Measurements from ENCODE around the gene PPP4R3B. TPM values are rescaled to one million over a fixed set of nuclear protein-coding genes. Genes with fewer than 3 reads are reported as not detected.

The PPP4R3B gene
- total and polyA plus RNA-seq, 4 donors, result 17.4 to 57.7 (median 30.9) TPM

DNA sequence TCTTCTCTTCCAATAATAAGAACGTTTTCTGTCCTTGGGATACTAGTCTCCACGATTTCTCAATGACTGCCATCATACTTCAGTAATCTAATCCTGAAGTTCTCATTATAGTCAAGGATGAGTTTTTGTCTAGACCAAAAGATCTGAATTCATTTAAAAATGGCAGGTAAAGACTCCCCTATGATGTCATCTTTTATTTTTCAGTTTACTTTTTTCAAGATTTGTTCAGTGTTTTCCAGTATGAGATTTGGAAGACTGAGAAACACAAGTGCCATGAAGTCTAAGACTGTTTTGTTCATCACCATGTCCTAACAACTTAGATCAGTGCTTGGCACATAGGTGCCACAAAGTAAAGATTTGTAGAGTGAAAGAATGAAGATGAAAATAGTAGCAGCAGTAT, 35.8 kb upstream of the PPP4R3B start:
- Histone ChIP-seq H3K27me3 (ENCODE audit: control insufficient read depth in 4 of 4, insufficient read depth in 4 of 4, low read length in 3 of 4) (no peaks in the 10 kb centered on the region), H3K9ac (ENCODE audit: low read depth in 1 of 2, low read length in 2 of 2) (no peak overlapping the region), H3K27ac (ENCODE audit: low read depth in 1 of 2, low read length in 2 of 2) (no peak overlapping the region), H3K4me3 (ENCODE audit: low read depth in 1 of 3, low read length in 3 of 3) (no peak overlapping the region), H3K36me3 (ENCODE audit: control insufficient read depth in 4 of 4, insufficient read depth in 3 of 4, low read depth in 1 of 4, low read length in 3 of 4) (peaks cover 6 to 23% (median 20%) of the 10 kb centered on the region in 4 donors), H3K9me3 (ENCODE audit: control insufficient read depth in 4 of 4, low read length in 3 of 4) (no peaks in the 10 kb centered on the region), H3K4me1 (ENCODE audit: control insufficient read depth in 4 of 4, insufficient read depth in 4 of 4, low read length in 3 of 4) (no peaks in the 10 kb centered on the region)
- no peak for DNase-seq (ENCODE audit: low spot score)
- WGBS, result 98% methylated on average over 2 of the region's 2 CpGs
- no peak for TF ChIP-seq NR2F2 (IDR thresholded peaks at IDR 0.05)
- no peak for TF ChIP-seq RXRA (IDR thresholded peaks at IDR 0.05)
- TF ChIP-seq, protein P1, sequence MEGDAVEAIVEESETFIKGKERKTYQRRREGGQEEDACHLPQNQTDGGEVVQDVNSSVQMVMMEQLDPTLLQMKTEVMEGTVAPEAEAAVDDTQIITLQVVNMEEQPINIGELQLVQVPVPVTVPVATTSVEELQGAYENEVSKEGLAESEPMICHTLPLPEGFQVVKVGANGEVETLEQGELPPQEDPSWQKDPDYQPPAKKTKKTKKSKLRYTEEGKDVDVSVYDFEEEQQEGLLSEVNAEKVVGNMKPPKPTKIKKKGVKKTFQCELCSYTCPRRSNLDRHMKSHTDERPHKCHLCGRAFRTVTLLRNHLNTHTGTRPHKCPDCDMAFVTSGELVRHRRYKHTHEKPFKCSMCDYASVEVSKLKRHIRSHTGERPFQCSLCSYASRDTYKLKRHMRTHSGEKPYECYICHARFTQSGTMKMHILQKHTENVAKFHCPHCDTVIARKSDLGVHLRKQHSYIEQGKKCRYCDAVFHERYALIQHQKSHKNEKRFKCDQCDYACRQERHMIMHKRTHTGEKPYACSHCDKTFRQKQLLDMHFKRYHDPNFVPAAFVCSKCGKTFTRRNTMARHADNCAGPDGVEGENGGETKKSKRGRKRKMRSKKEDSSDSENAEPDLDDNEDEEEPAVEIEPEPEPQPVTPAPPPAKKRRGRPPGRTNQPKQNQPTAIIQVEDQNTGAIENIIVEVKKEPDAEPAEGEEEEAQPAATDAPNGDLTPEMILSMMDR (IDR thresholded peaks at IDR 0.05; ENCODE audit: low read depth, low read length, missing input control), result no peak

DNA sequence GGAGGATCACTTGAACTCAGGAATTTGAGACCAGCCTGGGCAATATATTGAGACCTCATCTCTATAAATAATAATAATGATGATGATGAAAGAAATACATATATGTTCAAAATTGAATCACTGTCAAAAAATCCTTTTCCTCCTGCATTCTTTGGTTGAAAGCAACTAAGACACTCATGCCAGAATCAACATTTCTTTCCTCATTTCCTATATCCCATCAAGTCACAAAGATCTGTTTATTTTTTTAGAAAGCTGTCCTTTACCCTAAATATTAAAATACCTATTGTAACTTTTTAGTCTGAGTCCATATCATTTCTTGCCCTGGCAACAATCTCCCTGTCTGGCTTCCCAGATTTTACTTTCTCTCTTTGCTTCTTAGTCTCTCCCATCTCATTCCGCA, 31.8 kb upstream of the PPP4R3B start:
- Histone ChIP-seq H3K9ac (ENCODE audit: low read depth in 1 of 2, low read length in 2 of 2) (no peak overlapping the region), H3K4me3 (ENCODE audit: low read depth in 1 of 3, low read length in 3 of 3) (no peak overlapping the region), H3K36me3 (ENCODE audit: control insufficient read depth in 4 of 4, insufficient read depth in 3 of 4, low read depth in 1 of 4, low read length in 3 of 4) (peaks cover 6 to 16% (median 14%) of the 10 kb centered on the region in 4 donors), H3K4me1 (ENCODE audit: control insufficient read depth in 4 of 4, insufficient read depth in 4 of 4, low read length in 3 of 4) (no peaks in the 10 kb centered on the region), H3K27ac (ENCODE audit: low read depth in 1 of 2, low read length in 2 of 2) (no peak overlapping the region), H3K27me3 (ENCODE audit: control insufficient read depth in 4 of 4, insufficient read depth in 4 of 4, low read length in 3 of 4) (no peaks in the 10 kb centered on the region), H3K9me3 (ENCODE audit: control insufficient read depth in 4 of 4, low read length in 3 of 4) (no peaks in the 10 kb centered on the region)
- DNase-seq (ENCODE audit: low spot score), result no peak
- TF ChIP-seq, protein P2, sequence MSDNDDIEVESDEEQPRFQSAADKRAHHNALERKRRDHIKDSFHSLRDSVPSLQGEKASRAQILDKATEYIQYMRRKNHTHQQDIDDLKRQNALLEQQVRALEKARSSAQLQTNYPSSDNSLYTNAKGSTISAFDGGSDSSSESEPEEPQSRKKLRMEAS (IDR thresholded peaks at IDR 0.05), result no peak
- TF ChIP-seq, protein P3, sequence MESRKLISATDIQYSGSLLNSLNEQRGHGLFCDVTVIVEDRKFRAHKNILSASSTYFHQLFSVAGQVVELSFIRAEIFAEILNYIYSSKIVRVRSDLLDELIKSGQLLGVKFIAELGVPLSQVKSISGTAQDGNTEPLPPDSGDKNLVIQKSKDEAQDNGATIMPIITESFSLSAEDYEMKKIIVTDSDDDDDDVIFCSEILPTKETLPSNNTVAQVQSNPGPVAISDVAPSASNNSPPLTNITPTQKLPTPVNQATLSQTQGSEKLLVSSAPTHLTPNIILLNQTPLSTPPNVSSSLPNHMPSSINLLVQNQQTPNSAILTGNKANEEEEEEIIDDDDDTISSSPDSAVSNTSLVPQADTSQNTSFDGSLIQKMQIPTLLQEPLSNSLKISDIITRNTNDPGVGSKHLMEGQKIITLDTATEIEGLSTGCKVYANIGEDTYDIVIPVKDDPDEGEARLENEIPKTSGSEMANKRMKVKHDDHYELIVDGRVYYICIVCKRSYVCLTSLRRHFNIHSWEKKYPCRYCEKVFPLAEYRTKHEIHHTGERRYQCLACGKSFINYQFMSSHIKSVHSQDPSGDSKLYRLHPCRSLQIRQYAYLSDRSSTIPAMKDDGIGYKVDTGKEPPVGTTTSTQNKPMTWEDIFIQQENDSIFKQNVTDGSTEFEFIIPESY (IDR thresholded peaks at IDR 0.05), result no peak
- TF ChIP-seq HNF4G (IDR thresholded peaks at IDR 0.05) (no peak), YY1 (IDR thresholded peaks at IDR 0.05) (no peak)
- TF ChIP-seq, protein P1 (IDR thresholded peaks at IDR 0.05; ENCODE audit: low read depth, low read length, missing input control), result no peak
- 98% methylated on average over 1 of the region's 1 CpG for WGBS

DNA sequence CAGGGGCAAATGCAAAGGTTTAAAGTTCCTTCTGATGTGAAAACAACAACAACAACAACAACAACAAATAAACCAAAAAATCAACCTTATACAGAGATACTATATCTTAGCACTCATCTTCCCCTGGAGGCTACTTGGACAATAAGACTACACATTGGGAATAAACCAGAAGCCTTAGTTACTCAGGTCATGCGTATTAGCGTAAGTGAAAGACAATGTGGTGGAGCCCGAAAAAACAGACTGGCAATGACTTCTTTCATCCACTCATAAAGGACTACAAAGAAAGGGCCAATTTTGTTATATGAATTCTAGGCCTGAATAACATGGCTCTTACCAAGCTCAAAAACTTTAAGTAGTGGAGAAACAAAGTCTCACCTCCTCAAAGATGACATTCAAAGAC, 19.4 kb upstream of the PPP4R3B start:
- H3K4me1 ChIP-seq (ENCODE audit: control insufficient read depth in 4 of 4, insufficient read depth in 4 of 4, low read length in 3 of 4), result no peaks in the 10 kb centered on the region
- WGBS, result 99% methylated on average over 3 of the region's 3 CpGs
- H3K9me3 ChIP-seq (ENCODE audit: control insufficient read depth in 4 of 4, low read length in 3 of 4), result no peaks in the 10 kb centered on the region
- H3K4me3 ChIP-seq (ENCODE audit: low read depth in 1 of 3, low read length in 3 of 3), result no peak overlapping the region
- no peak for DNase-seq (ENCODE audit: low spot score)
- H3K27me3 ChIP-seq (ENCODE audit: control insufficient read depth in 4 of 4, insufficient read depth in 4 of 4, low read length in 3 of 4), result no peaks in the 10 kb centered on the region
- H3K36me3 ChIP-seq (ENCODE audit: control insufficient read depth in 4 of 4, insufficient read depth in 3 of 4, low read depth in 1 of 4, low read length in 3 of 4), result peaks cover 10 to 26% (median 13%) of the 10 kb centered on the region in 4 donors
- H3K9ac ChIP-seq (ENCODE audit: low read depth in 1 of 2, low read length in 2 of 2), result no peak overlapping the region
- H3K27ac ChIP-seq (ENCODE audit: low read depth in 1 of 2, low read length in 2 of 2), result no peak overlapping the region
- TF ChIP-seq RXRA (IDR thresholded peaks at IDR 0.05) (no peak), YY1 (IDR thresholded peaks at IDR 0.05) (no peak), SP1 (IDR thresholded peaks at IDR 0.05) (no peak), HNF4G (IDR thresholded peaks at IDR 0.05) (no peak), GABPA (IDR thresholded peaks at IDR 0.05 in 1 of 2, conservative IDR thresholded peaks at IDR 0.05 in 1 of 2) (no peak), FOXA1 (IDR thresholded peaks at IDR 0.05) (no peak), JUND (IDR thresholded peaks at IDR 0.05) (no peak), NR2F2 (IDR thresholded peaks at IDR 0.05) (no peak), TAF1 (conservative IDR thresholded peaks at IDR 0.05) (no peak), FOXA2 (IDR thresholded peaks at IDR 0.05) (no peak), EGR1 (IDR thresholded peaks at IDR 0.05; ENCODE audit: low read depth in 2 of 2) (no peak)
- TF ChIP-seq, protein P4, sequence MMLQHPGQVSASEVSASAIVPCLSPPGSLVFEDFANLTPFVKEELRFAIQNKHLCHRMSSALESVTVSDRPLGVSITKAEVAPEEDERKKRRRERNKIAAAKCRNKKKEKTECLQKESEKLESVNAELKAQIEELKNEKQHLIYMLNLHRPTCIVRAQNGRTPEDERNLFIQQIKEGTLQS (IDR thresholded peaks at IDR 0.05), result no peak
- TF ChIP-seq, protein P1 (IDR thresholded peaks at IDR 0.05; ENCODE audit: low read depth, low read length, missing input control), result no peak
- TF ChIP-seq, protein P2 (IDR thresholded peaks at IDR 0.05), result no peak
